Effector memory CD4-positive, alpha-beta T cell (primary cell): ENCODE measurements around the gene FAM187B.
"Not testable (repeated sequence)": the region's sequence is repeated elsewhere in the genome, so short reads cannot be mapped to it uniquely, and the experiment has no call there.

ENCODE experiments used
- DNase-seq, 3 donors: peaks; one replicate each; pipeline ENCODE4 v3.0.0-alpha.2; 2020
- H3K27ac ChIP-seq: 2 replicates; pipeline ENCODE4 v1.7.0; 2013; ENCODE audit warnings: mild to moderate bottlenecking, low read length, moderate library complexity; ENCODE audit not compliant: insufficient read depth, poor library complexity, severe bottlenecking
- H3K27me3 ChIP-seq: replicated peaks from 2 replicates; pipeline ENCODE4 v1.7.0; 2013; ENCODE audit warnings: mild to moderate bottlenecking, low read length; ENCODE audit not compliant: insufficient read depth, control insufficient read depth, poor library complexity, severe bottlenecking
- H3K36me3 ChIP-seq: 2 replicates; pipeline ENCODE4 v1.7.0; 2013; ENCODE audit warnings: mild to moderate bottlenecking, low read length, moderate library complexity; ENCODE audit not compliant: control insufficient read depth, insufficient read depth
- H3K4me1 ChIP-seq: 2 replicates; pipeline ENCODE4 v1.7.0; 2013; ENCODE audit warnings: low read length, mild to moderate bottlenecking; ENCODE audit not compliant: control insufficient read depth, insufficient read depth, poor library complexity, severe bottlenecking
- H3K4me3 ChIP-seq: 2 replicates; pipeline ENCODE4 v1.7.0; 2013; ENCODE audit warnings: low read length, low read depth, mild to moderate bottlenecking; ENCODE audit not compliant: insufficient read depth, poor library complexity, severe bottlenecking
- H3K9me3 ChIP-seq: 2 replicates; pipeline ENCODE4 v1.7.0; 2013; ENCODE audit warnings: mild to moderate bottlenecking, low read length, moderate library complexity; ENCODE audit not compliant: control insufficient read depth

The FAM187B gene

DNA sequence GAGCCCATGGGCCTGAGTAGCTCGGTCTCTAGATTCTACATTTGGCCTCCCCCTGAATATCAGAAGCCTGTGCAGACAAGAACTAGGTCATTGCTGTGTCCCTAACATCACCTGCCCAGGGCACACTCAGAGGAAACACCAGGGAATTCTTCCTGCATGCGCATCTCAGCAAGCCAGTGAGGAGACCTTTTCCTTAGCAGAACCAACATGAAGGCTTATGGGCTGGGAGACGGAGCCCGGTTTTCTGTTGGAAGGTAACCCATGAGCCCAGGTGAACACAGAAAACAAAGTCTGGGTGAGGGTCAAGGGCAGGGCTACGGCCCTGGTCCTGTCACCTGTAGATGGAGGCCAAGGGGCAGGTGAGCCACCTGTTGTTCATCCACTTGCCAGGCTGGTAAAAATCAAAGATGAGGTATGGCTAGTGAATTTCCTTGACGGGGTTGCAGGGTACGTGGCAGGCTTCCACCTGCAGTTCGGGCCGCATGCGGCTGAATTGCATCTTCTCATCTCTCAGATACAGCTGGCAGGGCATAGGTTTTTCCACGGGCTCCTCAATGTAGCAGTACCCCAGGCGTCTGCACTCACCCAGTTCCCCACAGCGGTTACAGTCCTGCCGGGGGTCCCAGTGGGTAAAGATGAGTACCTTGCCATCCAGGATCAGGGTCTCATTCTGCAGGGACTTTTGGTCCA, 3.6 kb upstream of the FAM187B start:
- Histone ChIP-seq H3K27me3 (no peaks in the 10 kb centered on the region), H3K27ac (no peak overlapping the region), H3K4me1 (no peaks in the 10 kb centered on the region), H3K9me3 (no peaks in the 10 kb centered on the region), H3K4me3 (no peak overlapping the region), H3K36me3 (no peaks in the 10 kb centered on the region)
- DNase-seq, result no peak

- no peak overlapping the region for H3K27ac ChIP-seq
- H3K4me3 ChIP-seq, result no peak overlapping the region
- H3K27me3 ChIP-seq, result no peaks in the 10 kb centered on the region
- no peaks in the 10 kb centered on the region for H3K36me3 ChIP-seq
- no peaks in the 10 kb centered on the region for H3K4me1 ChIP-seq
- DNase-seq, result no peak
- no peaks in the 10 kb centered on the region for H3K9me3 ChIP-seq
Observed at GRCh38 chr19:35229601-35230000, 1.1 kb upstream of the FAM187B start.

GRCh38 chr19:35226748-35227147, 1.8 kb downstream of the FAM187B start:
- Histone ChIP-seq H3K36me3 (no peaks in the 10 kb centered on the region), H3K4me1 (peaks cover 5% of the 10 kb centered on the region), H3K27ac (no peak overlapping the region), H3K4me3 (no peak overlapping the region), H3K27me3 (no peaks in the 10 kb centered on the region), H3K9me3 (no peaks in the 10 kb centered on the region)
- DNase-seq, result no peak

DNA sequence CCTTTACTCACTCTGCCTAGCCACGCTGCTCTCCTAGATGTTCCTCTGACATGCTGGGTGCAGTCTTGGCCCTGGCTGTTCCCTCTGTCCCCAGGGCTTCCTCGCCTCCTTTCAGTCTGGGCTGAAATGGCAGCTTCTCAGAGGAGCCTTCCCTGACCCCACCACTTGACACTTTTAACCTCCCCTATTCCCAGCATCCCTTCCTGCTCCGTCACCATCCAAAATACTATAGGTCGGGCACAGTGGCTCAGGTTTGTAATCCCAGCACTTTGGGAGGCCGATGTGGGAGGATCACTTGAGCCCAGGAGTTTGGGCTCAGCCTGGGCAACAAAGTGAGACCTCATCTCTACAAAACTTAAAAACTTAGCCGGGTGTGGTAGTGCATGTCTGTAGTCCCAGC, 2.6 kb downstream of the FAM187B start:
- DNase-seq, result no peak
- no peak overlapping the region for H3K4me3 ChIP-seq
- peaks cover 9% of the 10 kb centered on the region for H3K4me1 ChIP-seq
- no peaks in the 10 kb centered on the region for H3K9me3 ChIP-seq
- H3K36me3 ChIP-seq, result no peaks in the 10 kb centered on the region
- H3K27me3 ChIP-seq, result no peaks in the 10 kb centered on the region
- H3K27ac ChIP-seq, result no peak overlapping the region

- no peaks in the 10 kb centered on the region for H3K27me3 ChIP-seq
- no peak for DNase-seq
Observed at GRCh38 chr19:35224681-35225571, 3.6 kb downstream of the FAM187B start.

DNA sequence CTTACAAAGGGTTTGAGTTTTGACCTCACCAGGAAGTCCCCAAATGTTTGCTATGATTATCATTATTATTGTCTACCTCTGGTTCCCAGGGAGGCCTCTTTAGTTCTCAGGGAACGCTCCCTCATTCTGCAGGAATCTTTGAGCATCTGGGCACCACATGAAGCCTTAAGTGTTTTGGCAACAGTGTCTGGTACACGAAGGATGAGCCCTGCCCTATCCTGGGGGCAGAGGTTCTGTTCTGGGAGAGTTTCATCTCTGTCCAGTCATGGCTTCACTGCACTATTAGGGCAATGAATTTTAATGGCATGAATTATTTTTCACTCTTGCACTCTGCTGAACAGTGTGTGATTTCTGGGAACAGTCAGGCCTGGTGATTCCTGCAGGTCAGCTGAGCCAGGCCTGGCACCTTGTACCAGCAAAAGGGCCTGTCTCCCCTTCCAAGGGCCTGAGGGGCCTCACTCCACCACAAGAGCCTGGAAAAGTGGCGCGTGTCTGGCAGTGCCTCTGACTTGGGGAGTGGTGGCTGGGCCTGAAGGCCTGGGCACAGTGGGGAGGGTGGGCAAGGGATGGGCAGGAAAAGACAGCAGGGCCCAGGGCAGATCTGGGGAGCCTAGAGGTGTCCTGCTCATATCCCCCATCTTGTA, 4.6 kb downstream of the FAM187B start:
- DNase-seq, result no peak

More at GRCh38 chr19:35224681-35225571, 3.6 kb downstream of the FAM187B start:
- Histone ChIP-seq H3K4me3 (no peak overlapping the region), H3K9me3 (no peaks in the 10 kb centered on the region), H3K36me3 (no peaks in the 10 kb centered on the region), H3K4me1 (peaks cover 9% of the 10 kb centered on the region), H3K27ac (no peak overlapping the region)

GRCh38 chr19:35223084-35223790, 5.3 kb downstream of the FAM187B start:
- H3K4me3 ChIP-seq, result no peak overlapping the region
- no peaks in the 10 kb centered on the region for H3K36me3 ChIP-seq
- no peaks in the 10 kb centered on the region for H3K9me3 ChIP-seq
- H3K4me1 ChIP-seq, result peaks cover 9% of the 10 kb centered on the region
- DNase-seq, result no peak
- H3K27ac ChIP-seq, result no peak overlapping the region
- H3K27me3 ChIP-seq, result no peaks in the 10 kb centered on the region

More for the DNA sequence above, 4.6 kb downstream of the FAM187B start:
- Histone ChIP-seq H3K9me3 (no peaks in the 10 kb centered on the region), H3K4me1 (peaks cover 9% of the 10 kb centered on the region), H3K36me3 (no peaks in the 10 kb centered on the region), H3K4me3 (no peak overlapping the region), H3K27ac (no peak overlapping the region), H3K27me3 (no peaks in the 10 kb centered on the region)

DNA sequence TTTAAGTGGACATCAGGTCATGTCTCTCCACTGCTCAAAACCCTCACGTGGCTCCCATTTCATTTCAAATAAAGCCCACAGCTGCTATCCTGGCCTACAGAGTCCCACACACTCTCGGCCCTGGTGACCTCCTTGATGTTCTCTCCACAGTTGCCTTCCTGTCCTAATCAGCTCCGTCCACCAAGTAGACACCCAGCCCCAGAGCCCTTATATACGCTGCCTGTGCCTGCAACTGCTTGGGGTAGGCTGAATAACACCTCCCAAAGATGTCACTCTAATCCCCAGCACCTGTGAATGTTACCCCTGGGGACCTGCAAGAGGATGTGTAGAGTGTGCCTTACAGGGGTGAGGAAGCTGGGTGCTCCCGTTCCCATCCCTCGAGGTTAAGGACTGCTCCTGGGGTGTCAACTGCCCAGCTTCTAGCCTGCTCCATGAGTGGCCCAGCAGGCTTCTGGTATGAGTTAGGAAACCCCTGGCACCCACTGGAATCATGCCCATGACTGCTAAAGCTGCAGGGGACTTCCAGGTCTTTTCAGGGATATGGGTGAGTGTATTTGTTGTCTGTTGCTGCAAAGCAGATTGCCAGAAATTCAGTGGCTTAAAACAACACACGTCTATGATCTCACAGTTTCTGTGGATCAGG, 6.0 kb downstream of the FAM187B start:
- H3K9me3 ChIP-seq, result no peaks in the 10 kb centered on the region
- peaks cover 9% of the 10 kb centered on the region for H3K4me1 ChIP-seq
- no peaks in the 10 kb centered on the region for H3K36me3 ChIP-seq
- H3K4me3 ChIP-seq, result no peak overlapping the region
- no peak overlapping the region for H3K27ac ChIP-seq
- no peak for DNase-seq
- H3K27me3 ChIP-seq, result no peaks in the 10 kb centered on the region

GRCh38 chr19:35220973-35221590, 7.5 kb downstream of the FAM187B start:
- not testable (repeated sequence) for H3K36me3 ChIP-seq, H3K9me3 ChIP-seq, H3K27ac ChIP-seq, H3K27me3 ChIP-seq, H3K4me1 ChIP-seq, DNase-seq, H3K4me3 ChIP-seq
